Renal cortical epithelial cell (primary cell): Measurements from ENCODE around the gene C1orf216. TPM values are rescaled to one million over a fixed set of nuclear protein-coding genes. Genes with fewer than 3 reads are reported as not detected.
A peak's percentile ranks its signal among the peaks of the same experiment; 100 is the strongest.
"Not testable (repeated sequence)": the region's sequence is repeated elsewhere in the genome, so short reads cannot be mapped to it uniquely, and the experiment has no call there.

ENCODE experiments used
- DNase-seq: peaks from one replicate; pipeline ENCODE4 v3.0.0-alpha.2; 2011; ENCODE audit warnings: low read depth
- total RNA-seq: library from RNA; depleted of rRNA; stranded (reverse); fragments of >200 nt; gene quantifications from 2 replicates; pipeline ENCODE4 v1.2.3, GENCODE V29; 2014

C1orf216 gene, protein sequence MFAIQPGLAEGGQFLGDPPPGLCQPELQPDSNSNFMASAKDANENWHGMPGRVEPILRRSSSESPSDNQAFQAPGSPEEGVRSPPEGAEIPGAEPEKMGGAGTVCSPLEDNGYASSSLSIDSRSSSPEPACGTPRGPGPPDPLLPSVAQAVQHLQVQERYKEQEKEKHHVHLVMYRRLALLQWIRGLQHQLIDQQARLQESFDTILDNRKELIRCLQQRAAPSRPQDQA
- total RNA-seq = 9.4 and 15.6 TPM in 2 replicates

GRCh38 chr1:35718492-35719336 lies at the start of gene C1orf216:
C1orf216 (minus strand) TSS chr1:35718884; CDS start chr1:35716321, 2,563 bp downstream.
- DNase-seq = peak; percentile 46

- DNase-seq = no peak
These were observed 45.6 kb upstream of the C1orf216 start for GRCh38 chr1:35764283-35764682.

DNA sequence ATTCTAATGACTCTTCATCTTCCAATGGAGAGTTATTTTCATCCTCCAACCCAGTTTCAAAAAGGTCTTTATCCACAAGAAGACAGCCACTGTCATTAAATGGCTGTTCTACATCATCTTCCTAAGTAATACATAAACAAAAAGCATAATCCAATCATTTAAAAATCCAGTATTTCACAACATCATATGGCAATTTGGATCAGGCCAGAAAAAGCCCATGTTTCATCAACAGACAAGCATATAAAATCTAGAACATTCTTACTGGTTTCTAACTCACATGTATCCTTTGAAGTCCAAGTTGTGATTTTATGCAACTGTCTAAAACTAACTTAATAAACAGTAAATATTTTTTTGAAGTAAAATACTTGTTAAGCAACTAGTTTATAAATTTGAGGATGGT lies 44.5 kb upstream of the C1orf216 start:
- DNase-seq = no peak

DNA sequence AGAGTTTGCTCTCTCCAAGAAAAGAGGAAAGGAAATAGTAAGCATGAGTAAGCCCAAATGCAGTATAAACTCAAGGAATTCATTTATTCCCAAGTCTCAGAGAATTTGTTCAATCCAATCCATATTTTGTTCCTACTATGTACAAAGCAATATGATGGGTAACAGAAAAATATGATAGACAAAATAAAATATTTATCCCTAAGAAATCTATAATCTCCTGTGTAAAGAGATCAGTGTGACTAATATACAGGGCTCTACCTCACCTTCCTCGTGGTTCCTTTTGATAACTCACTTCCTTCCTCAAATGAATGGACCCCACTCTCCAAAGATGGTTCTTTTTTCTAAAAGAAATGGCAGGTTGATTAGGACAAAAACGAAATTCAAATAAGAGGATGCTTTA lies 43.5 kb upstream of the C1orf216 start:
- no peak for DNase-seq

GRCh38 chr1:35756064-35756463 lies 37.4 kb upstream of the C1orf216 start:
- DNase-seq = no peak

- DNase-seq = no peak
These were observed 35.1 kb upstream of the C1orf216 start for GRCh38 chr1:35753626-35754260.

DNA sequence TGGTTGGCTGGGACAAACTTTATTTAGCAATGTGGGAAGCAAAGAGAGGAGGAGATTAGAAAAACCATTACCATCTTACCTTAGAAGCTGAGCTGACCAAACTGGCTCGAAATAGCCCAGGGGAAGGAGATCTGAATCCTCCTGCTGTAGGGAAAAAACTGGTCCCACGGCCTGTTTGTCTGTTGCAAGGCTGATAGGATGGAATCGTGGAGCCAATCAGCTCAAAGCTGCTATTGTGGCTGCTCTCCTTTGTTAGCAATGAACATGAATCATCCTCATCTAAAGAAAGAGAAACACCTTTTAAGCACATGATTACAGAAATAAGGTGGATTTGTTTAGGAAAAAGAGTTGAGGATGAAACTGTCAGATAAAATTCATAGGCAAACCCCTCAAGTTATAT lies 29.6 kb upstream of the C1orf216 start:
- peak; percentile 22 for DNase-seq

DNA sequence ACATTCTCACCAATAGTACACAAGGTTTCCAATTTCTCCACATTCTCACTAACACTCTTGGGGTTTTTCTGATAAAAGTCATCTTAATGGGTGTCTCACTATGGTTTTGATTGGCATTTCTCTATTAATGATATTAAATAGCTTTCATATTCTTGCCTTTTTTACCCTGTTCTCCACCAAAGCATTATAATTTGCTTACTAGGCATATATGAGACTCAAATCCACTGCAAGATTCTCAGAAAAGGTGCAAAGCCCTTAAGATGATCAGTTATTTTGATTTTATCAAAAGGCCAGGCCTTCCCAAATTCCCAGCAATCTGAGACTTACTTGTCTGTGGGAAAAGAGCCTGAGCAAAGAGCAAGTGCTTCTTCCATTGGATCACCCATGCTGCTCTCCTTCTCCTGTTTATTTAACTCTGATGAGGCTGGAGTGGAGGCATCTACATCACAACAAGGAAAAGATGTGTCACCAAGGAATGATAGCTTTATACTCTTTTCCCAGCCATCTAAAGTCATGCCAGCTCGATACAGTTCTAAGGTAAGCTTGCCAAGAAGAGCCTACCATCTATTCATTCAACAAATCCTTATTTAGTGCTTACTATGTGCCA lies 26.5 kb upstream of the C1orf216 start:
- no peak for DNase-seq

- no peak for DNase-seq
These were observed 18.4 kb upstream of the C1orf216 start for GRCh38 chr1:35737120-35737519.

- DNase-seq = no peak
These were observed 8.9 kb upstream of the C1orf216 start for GRCh38 chr1:35727434-35728040.

DNA sequence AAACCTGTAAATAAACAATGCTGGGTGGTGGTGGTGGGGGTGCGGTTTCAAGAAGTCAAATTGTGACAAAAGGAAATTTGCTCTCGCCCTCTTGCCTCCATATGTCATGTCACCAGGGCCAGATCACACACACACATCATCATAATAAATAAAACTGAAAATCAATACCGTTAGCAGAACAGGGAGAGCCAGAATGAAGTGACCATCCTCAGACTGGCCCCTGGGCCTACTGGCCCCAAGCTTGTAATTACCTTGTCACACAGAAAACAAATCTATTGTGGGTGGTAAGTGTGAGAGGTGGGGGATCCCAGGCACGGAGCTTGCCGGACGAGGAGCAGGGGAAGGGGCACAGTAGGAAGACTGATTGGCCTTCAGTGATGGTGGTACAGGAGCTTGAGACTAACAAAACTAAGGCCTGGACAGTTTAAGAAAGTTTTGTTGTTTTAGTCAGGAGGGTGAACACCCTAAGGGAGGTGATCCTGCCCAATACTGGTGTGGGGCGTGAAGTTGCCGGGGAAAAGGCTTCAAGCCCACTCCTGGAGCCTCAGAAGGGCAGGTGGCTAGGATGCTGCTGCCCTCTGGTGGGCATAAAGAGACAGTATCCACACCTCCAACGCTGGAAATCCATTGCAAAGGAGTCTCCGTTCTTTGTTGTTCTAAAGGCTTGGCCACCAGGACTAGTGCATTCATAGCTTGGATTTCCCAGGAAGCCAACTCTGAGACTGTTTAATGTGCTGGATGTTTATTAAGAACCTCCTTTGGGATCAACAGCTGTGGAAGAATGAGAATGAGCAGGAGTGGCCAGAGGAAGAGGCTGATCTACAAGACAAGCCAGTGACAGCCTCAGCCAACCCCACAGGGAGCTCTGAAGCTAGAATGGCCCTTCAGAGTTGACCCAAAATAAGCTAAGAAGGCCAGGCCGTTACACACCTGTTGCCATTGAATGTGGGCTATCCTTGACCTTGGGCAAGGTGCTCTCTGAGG lies 8.1 kb upstream of the C1orf216 start:
- peak; percentile 46 for DNase-seq

DNA sequence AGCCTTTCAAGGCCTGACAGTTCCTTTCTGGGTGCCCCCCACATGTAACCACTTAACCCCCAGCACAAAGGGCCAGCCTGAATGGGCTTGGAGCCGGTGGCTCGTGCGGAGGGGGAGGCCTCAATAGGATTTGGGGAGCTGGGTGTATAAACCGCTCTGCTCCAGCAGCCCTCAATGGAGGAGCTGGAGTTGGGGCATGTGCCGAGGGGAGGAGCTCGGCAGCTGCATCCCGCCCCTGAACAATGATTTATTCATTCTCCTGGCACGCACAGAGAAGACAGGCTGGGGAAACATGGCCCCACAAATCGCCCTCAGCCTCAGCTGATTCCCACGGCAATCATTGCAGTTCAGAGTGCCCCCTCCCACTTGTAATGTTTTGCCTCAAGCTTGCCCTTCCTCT lies 6.9 kb upstream of the C1orf216 start:
- no peak for DNase-seq

GRCh38 chr1:35717911-35718476 lies 690 bp downstream of the C1orf216 start:
- peak; percentile 18 for DNase-seq

DNA sequence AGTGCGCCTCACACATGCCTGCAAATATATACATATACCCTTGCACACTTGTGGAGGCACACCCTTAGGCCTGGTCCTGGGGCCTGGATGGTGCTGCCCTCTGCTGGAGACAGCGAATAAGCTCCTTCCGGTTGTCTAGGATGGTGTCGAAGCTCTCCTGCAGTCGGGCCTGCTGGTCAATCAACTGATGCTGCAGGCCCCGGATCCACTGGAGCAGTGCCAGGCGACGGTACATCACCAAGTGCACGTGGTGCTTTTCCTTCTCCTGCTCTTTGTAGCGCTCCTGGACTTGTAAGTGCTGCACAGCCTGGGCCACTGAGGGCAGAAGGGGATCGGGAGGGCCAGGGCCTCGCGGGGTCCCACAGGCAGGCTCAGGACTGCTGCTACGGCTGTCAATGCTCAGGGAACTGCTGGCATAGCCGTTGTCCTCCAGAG lies 3.1 kb downstream of the C1orf216 start:
- peak; percentile 50 for DNase-seq

DNA sequence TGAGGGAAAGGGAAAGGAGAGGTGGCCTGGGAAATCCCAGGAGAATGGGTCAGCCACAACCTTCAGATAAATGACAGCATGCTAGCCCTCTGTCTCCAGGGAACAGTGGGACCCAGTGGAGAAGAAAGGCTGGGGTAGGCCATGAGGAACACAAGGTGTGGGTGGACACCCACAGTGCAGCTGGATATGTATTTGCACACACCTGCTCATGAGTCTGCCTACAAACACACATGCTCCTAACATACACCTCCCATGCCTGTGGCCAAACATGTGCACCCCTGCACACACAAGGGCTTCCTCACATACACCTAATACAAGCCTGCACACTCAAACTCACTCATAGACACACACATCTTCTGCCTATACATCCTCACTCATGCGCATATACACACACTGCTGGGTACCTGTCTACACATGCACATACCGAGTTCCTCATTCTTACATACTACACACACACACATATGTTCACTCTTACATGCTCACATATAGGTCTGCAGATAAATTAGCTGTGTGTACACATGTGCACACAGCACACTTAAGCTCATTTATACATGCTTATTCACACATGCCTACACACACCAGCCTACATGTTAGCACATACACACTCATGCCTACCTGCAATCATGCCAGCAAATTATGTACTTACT lies 3.6 kb downstream of the C1orf216 start:
- DNase-seq = no peak

DNA sequence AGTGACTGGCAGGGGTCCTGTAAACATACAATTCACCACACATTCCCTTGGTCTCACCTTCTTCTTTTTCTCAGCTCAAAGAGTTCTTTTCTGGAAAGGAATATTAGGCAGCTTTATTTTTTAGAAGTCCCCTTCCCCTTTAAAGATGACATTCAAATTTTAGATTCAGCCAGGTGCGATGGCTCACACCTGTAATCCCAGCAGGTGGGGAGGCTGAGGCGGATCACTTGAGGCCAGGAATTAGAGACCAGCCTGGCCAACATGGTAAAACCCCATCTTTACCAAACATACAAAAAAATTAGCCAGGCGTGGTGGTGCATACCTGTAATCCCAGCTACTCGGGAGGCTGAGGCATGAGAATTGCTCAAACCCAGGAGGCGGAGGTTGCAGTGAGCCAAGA lies 7.6 kb downstream of the C1orf216 start:
- not testable (repeated sequence) for DNase-seq

DNA sequence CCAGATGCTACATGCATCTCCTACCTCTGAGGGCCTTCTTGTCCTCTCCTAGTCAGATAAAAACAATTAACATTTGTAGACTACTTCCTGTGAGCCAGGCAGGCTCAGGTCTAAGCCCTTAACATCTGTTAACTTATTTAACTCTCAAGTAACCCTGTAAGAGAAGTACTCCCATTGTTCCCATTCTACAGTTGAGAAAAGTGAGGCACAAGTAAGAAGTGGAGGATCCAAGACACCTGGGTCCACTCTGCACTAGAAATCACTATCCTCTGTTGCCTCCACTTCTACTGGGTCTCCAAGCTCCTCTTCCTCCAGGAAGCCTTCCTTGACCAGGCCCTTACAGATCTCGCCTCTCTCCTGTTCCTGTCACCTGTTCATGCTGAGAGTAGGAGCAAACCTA lies 9.7 kb downstream of the C1orf216 start:
- no peak for DNase-seq

DNA sequence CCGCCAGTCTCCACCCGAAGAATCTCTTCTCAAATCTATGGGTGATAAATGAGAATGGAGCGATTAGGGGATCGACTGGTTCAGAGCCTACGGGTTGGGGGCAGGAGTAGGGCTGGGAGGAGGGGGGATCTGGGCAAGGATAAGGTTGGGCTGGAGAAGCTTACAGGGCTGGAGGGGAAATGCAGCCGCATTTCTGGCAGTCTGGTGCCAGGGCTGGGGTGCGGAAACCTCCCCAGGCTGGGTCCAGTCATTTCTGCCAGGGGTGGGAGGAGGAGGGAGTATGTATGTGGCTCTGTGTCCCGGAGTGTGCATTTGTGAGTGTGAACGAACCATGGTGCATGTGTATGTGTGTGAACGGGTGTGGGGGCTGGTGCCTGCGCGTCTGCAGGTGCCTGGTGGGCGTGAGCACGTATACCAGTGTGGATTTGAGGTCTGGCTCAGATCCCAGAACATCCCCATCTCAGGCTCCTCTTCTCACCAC lies 10.2 kb downstream of the C1orf216 start:
- DNase-seq = no peak

GRCh38 chr1:35707601-35708440 lies 10.9 kb downstream of the C1orf216 start:
- no peak for DNase-seq
